ENCODE results near the gene PITPNM2.

The PITPNM2 gene

DNA sequence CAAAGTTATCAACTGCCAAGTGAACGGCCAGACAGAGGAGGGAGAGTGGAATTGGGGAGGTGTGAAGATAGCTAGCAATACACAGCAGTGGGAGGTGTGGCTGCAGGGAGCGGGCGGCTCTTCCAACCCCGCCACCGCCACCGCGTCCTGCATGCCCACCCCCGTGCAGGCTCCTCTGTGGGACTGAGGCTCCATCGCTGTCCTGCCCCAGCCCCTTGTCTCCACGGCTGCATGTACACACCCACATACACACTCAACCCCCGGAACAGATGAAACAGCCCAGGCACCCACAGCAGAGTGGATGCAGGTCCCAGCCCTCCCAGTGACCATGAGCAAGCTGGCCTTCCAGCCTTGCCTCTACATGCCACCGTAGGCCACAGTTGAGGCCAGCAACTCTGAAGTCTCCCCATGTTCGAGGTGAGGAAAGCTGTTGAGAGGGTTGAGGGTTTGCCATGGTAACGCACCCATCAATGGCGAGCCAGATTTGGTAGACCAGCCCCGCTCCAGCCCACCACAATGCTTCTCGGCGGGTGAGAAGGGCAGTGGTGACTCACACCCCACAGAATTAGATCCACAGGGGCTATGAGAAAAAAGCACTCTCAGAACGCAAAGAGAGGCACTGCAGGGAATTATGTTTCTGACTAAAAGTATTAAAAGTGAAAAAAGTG, 39.3 kb downstream of the PITPNM2 start:
- TF ChIP-seq, protein P1, sequence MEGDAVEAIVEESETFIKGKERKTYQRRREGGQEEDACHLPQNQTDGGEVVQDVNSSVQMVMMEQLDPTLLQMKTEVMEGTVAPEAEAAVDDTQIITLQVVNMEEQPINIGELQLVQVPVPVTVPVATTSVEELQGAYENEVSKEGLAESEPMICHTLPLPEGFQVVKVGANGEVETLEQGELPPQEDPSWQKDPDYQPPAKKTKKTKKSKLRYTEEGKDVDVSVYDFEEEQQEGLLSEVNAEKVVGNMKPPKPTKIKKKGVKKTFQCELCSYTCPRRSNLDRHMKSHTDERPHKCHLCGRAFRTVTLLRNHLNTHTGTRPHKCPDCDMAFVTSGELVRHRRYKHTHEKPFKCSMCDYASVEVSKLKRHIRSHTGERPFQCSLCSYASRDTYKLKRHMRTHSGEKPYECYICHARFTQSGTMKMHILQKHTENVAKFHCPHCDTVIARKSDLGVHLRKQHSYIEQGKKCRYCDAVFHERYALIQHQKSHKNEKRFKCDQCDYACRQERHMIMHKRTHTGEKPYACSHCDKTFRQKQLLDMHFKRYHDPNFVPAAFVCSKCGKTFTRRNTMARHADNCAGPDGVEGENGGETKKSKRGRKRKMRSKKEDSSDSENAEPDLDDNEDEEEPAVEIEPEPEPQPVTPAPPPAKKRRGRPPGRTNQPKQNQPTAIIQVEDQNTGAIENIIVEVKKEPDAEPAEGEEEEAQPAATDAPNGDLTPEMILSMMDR (IDR thresholded peaks at IDR 0.05), result no peak
- no peak for TF ChIP-seq ZFX (IDR thresholded peaks at IDR 0.05; ENCODE audit: borderline replicate concordance)
- H3K27ac ChIP-seq, result no peak overlapping the region

DNA sequence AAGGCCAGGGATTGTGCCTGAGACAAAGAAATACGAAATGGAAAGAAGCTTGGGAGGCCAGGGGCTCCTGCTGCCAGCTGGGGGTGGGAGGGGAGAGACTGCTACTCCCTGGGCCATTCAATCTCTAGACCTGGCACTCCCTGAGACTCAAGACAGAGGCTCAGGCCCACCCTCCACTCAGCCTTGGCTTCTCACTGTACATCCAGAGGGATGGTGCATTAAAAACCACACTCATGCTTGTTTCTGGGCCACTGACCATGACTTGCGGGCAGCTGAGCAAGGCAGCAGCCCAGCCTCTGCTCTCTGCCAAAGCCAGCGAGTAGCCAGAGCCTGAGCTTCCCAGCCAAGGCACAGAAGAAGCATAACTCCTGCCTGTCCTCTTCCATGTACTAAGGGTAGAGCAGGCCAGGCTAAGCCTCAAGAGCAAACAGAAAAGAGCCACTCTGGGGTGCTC, 41.5 kb downstream of the PITPNM2 start:
- H3K27ac ChIP-seq, result no peak overlapping the region
- TF ChIP-seq ZFX (IDR thresholded peaks at IDR 0.05; ENCODE audit: borderline replicate concordance), result no peak
- TF ChIP-seq, protein P1 (IDR thresholded peaks at IDR 0.05), result no peak

GRCh38 chr12:123108682-123109066, 42.2 kb downstream of the PITPNM2 start:
- H3K27ac ChIP-seq, result no peak overlapping the region

DNA sequence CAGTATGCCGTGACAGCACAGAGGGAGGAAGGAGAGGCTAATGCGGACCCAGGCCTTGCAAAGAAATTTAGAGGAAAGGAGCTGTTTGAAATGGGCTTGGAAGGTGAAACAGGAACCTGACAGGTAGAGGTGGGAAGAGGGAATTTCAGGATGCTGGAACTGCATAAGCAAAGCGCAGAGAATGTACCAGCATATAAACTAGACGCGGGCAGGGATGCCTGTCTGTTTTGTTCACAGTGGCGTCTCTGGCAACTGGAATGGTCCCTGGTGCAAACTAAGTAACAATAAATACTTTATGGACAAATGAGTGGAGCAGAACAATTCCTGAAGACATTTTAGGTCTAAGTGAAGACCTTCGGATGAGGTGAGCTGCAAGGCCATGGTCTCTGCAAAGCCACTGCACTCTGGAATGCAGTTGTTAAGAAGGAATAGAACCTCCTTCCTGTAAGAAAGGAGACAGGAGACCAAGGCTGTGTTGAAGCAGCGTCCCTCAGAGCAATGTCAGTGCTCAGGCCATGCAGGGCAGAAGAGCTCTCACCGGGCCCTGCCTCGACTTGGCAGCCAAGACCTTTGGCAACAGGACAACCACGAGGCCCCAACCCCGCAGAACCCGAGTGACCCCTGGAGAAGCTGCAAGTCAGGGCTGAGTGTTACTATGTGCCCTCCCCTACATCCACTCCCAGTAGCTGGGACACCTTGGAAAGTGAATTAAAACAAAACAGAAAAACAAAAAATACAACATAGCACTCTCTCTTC, 42.8 kb downstream of the PITPNM2 start:
- H3K27ac ChIP-seq, result no peak overlapping the region
- TF ChIP-seq ZFX (IDR thresholded peaks at IDR 0.05; ENCODE audit: borderline replicate concordance), result no peak
- TF ChIP-seq, protein P1 (IDR thresholded peaks at IDR 0.05), result no peak

More at GRCh38 chr12:123108682-123109066, 42.2 kb downstream of the PITPNM2 start:
- TF ChIP-seq ZFX (IDR thresholded peaks at IDR 0.05; ENCODE audit: borderline replicate concordance), result no peak
- TF ChIP-seq, protein P1 (IDR thresholded peaks at IDR 0.05), result no peak

DNA sequence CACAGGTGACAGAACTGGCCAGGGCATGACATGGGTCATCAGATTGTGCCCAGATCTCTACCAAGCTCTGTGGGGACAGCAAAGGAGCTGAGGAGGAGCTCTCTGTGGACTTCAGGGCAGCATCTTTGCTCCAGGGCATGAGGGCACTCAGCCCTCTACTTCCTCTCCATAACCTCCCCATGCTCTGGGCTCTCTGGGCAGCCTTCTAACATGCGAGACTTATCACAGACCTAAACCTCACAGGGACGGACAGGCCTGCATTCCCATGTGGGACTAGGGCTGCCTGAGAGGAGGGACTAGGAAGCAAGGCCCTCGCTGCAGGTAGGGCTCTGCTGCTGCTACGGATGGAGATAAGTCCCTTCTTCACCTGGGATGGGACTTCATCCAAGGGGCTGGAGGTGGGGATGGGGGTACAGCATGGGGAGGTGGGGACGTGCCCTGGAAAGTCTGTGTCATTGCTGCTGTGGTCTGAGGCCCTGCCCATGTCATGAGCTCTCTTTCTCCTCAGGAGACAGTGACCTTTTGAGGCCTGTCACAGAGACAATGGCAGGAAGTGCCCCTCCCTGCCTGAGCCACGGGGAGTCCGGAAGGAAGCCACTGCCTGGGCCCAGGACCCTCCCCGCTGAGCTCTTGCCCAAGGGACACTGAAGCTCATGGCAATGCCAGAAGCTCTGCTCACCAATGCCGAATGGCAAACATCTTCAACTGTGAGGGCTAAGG, 44.1 kb downstream of the PITPNM2 start:
- no peak overlapping the region for H3K27ac ChIP-seq
- TF ChIP-seq, protein P1 (IDR thresholded peaks at IDR 0.05), result no peak
- TF ChIP-seq ZFX (IDR thresholded peaks at IDR 0.05; ENCODE audit: borderline replicate concordance), result no peak

GRCh38 chr12:123105211-123105826, 45.6 kb downstream of the PITPNM2 start:
- no peak overlapping the region for H3K27ac ChIP-seq

More at GRCh38 chr12:123105211-123105826, 45.6 kb downstream of the PITPNM2 start:
- TF ChIP-seq, protein P1 (IDR thresholded peaks at IDR 0.05), result no peak
- no peak for TF ChIP-seq ZFX (IDR thresholded peaks at IDR 0.05; ENCODE audit: borderline replicate concordance)
